NOMO-1 treated with dmso at 0.1 percent for 144 hours (cell line): ENCODE measurements around the gene NXN.
"Not testable (repeated sequence)": the region's sequence is repeated elsewhere in the genome, so short reads cannot be mapped to it uniquely, and the experiment has no call there.

Source experiments
- DNase-seq: peaks from one replicate; lab custom pipeline; 2025; ENCODE audit not compliant: unreplicated experiment; lab: John Stamatoyannopoulos, UW

Gene NXN

DNA sequence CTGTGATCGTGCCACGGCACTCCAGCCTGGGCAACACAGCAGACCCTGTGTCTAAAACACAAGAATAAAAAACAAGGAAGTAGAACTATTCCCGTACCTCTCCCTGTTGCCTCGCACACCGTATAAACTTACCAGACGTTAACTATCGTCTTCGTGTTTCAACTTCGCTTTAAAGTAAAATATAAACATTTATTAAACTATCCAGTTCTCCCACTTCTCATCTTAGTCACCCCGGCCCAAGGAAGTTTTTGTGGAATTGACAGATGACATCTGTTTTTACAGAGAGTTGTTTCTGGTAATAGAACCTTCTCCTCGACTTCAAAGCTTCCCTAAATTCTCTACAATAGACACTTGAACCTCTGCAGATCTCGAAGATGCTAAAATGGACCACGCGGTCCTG is 83.1 kb downstream of the NXN start:
- no peak for DNase-seq

DNA sequence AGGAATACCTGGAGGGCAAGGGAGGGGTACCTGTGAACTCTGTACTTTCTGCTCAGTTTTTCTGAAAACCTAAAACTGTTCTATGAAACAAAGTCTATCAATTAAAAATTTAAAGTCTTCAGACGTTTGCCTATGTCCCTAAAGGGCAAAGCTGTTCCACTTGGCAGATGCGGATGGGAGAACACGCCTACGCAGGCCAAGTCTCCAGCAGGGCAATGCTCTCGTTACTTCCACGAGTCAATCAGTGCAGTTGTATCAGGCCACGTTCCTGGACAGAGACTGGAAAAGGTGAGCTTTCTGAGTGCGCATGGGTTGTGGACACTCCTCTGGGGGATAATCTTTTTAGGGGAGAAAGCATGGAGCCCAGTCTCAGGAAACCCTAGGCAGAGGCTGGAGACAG is 86.6 kb downstream of the NXN start:
- DNase-seq: no peak

DNA sequence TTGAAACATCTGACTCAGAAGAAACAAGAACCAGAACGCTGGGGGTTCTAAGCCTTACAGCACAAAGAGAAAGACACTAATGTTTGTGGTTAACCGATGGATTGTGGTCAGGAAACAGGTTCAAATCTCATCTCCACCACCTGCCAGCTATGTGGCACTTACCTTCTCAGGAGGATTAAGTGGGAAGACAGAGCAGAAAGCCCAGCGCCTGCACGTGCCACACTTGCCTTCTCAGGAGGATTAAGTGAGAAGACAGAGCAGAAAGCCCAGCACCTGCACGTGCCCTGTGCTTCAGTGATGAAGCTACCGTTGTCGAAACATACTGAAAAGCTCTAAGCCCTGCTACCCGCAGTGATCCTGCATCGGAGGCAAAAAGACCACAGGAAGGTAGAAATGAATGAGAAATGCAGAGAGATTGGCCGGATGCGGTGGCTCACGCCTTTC is 90.6 kb downstream of the NXN start:
- no peak for DNase-seq

DNA sequence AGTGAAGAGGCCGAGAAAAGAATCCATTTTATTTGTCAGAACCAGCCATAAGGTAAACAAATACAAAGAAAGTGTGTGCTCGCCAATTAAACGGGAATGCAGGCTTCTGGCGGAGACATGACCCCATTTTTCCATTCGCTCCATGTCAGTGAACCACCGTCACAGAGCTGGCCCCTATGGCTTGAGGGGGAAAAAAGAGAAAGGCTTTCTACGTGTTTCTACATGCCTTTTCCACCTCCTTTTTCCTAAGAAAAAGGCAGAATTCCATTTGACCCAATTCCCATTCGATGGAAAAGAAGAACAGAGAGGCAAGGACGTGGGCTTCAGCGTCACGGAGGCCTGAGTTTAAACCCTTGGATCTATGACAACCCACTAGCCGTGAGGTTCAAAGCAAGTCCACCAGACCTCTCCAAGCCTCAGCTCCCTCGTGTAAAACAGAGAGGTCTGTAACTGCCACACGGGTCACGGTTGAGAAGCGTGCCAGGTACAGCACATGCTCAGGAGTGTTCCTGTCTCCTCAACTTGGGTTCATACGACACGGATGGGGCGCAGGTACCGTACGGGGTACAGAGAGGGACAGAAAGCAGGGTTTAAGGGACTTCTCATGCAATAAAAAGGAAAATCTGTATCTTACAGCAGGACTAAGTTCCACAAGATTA is 91.9 kb downstream of the NXN start:
- DNase-seq: no peak

DNA sequence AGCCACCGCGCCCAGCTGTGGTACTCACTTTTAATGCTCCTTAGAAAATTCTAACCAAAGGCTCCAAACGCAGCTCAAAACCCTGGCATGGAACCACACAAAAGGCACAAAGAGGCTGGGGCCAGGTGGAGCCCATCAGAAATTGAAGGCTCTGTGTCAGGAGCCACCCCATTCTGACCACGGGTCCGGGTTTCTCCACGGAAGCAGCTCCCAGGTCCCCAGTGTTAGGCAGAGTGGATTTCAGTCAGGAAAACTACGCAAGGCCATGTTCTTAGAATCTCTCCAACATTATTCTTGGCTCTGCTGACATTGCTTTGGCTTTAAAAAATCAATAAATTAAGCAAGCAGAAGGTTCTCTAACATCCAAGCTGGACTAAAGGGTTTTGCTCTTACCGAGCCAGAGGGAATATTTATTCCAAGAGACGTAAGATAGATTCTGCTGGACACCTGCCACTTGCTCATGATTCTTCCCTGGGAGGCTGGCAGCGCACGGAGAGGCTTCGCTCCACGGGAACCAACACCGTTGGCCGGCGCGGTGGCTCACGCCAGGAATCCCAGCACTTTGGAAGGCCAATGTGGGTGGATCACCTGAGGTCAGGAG is 93.5 kb downstream of the NXN start:
- DNase-seq: no peak

DNA sequence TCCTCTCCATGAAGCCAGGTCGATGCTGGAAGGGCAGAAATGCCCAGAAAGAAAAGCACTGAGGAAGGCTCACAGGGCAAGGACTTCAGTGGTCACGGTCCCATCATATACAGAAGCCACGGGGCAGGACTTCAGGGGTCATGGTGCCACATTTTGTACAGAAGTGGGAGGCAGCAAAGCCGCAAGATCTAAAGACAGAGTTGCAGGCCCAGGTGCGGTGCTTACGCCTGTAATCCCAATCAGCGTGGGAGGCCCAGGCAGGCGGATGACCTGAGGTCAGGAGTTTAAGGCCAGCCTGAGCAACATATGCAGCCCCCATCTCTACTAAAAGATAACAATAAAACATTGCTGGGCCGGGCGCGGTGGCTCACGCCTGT is 96.0 kb downstream of the NXN start:
- no peak for DNase-seq

DNA sequence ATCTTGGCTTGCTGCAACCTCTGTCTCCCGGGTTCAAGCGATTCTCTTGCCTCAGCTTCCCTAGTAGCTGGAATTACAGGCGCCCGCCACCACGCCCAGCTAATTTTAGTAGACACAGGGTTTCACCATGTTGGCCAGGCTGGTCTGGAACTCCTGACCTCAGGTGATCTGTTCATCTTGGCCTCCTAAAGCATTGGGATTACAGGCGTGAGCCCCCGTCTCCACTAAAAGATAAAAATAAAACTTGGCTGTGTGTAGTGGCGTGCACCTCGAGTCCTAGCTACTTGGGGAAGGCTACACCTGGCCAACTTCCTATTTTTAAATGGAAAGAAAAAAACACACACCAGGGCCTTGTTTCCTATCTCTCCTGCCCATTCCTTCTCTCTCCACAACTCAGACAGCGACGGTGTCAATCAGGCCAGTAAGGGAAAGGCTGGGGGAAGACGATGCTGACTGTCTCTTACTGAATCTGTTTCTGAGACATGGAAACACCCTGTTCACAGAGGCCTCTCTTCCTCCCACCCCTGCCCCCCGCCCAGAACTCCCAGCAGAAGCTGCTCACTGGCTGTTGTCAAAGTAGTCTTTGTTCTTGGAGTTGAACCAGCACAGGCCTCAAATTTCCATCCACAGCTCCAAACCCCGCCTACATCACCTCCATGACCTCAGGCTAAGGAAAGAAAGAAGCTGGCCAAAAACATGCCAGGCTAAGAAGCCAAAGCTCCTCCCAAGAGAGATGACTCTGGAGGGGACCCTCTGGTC is 96.6 kb downstream of the NXN start:
- DNase-seq: no peak

DNA sequence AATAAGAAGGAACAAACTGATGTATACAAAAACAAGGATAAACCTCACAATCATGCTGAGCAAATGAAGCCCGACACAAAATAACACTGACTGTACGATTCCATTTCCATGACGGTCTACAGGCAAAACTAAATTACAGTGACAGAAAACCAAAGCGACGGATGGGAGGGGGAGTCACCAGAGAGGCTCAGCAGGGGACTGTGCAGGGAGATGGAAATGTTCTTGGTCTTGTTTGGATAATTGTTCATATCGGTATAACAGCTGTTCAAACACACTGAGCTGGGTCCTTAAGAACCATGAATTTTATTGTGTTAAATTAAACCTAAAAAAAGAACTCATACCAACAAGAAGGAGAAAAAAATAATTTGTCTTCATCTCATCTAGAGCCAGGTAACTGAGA is 97.8 kb downstream of the NXN start:
- no peak for DNase-seq

DNA sequence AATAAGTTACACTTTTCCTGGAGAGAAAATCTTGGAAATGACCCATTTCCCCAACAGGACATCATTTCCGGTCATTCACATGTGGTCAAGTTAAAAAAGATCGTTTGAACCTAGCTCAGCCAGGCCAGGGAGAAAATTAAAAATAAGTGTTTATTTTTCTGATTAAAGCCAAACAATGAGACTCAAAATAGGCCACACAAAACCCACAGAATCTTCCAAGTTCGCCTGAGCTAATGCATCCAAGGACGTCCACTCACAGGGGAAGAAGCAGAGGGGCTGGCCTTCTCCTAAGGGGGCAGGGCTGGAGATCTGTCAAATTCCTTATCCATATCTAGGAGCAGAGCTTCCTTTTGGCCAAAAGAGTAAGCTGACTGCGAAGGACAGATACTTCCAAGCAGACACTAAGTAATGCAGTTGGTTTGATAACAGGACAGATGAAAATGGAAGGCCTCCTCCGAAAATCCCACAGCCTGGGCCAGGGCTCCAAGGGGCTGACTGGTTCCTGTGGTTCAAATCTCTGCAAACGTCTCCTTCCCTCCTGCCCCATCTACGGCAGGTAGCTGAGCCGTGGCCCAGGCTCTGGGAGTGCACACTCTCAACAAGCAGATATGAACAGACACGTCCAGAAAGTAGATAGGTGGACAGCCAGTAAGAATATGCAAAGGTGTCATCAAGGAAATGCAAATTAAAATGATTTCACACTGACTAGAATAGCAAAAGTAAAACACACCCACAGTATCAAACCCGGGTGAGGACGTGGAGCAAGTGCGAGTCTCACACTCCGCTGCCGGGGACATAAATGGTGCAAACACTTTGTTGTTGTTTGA is 98.9 kb downstream of the NXN start:
- DNase-seq: no peak

DNA sequence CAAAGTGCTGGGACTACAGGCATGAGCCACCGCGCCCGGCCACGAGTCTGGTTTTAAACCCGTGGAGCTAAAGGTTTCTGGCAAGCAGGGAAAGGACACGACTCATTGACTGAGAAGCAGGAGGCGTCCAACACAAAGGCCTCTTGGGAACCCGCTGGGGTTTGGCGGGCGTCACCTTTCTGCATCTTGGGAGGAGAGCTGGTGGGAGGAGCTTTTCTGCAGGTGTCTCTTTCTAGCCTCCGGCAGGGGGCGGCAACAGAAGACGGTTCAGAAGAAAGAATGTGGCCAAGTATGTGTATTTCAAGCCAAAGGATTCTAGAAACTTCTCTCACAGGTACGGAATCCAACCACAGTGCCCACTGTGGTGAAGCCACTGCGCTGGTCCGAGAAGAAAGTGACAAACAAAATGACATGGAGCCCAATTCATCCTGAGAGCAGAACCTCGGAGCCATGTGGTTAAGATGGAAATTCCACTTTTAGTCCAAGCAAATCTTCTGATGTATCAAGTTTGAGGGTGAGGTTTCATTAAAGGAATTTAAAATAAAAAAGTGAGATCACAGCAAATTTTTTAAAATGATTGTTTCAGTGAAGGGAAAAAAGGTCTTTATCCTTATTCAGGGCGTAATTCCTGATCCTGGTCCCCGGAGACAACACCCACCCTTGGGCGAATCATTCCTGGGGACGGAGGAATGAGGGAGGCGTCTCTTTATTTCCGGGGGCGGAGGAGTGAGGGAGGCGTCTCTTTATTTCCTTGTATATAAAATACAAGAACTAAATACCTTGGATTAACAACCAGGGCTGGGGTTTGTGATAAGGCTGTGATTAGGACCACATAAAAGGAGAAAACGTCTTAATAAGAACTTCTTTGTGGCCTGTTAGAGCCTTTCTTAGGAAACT is 99.8 kb downstream of the NXN start:
- DNase-seq: peak; percentile 84

DNA sequence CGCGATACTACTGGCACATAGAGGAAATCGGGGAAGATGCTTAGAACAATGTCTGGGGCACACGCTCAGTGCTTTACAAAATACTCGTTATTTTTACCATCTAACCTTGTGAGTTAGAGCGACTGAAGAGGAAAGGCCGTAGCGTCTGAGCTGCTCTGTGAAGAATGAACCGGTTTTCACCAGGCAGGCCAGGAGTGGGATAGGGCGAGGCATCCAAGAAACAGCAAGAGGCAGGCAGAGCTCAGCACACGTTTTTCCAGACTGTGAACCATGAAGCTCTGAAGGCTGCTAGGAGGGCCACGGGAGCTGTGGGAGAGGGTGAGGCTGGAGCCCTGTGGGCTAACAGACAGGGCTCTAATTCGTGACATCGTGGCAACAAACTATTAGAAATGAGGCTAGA is 101.9 kb downstream of the NXN start:
- DNase-seq: no peak

DNA sequence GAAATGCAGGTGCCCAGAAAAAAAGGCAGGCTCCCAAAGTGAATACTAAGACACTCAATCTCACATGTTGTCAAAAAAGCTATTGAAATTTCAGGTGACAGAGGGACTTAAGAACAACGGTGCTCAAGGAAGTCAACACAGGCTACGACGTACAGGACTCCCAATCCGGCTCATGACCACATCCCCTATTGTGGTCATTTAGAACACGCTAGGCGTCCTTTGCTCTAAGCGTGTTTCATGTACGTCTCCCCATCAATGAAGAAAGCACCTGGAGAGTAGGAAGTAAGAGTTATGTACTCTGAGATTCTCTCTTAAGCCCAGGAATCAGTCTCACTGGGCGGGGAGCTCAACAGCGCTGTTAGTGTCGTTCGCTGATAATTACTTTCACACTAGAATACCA is 103.3 kb downstream of the NXN start:
- DNase-seq: peak; percentile 37

DNA sequence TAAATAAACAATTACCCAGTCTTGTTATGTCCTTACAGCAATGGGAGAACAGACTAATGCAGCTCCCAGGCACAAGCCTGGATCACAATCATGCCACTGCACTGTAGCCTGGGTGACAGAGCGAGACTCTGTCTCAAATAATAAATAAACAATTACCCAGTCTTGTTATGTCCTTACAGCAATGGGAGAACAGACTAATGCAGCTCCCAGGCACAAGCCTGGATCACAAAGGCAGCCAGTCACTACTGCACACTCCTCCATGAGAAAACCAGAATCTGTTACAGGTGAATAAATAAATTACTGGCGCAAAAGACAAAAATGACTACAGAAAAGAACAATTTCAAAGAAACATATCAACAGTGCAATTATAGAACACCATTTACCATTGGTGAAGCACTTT is 105.0 kb downstream of the NXN start:
- not testable (repeated sequence) for DNase-seq

DNA sequence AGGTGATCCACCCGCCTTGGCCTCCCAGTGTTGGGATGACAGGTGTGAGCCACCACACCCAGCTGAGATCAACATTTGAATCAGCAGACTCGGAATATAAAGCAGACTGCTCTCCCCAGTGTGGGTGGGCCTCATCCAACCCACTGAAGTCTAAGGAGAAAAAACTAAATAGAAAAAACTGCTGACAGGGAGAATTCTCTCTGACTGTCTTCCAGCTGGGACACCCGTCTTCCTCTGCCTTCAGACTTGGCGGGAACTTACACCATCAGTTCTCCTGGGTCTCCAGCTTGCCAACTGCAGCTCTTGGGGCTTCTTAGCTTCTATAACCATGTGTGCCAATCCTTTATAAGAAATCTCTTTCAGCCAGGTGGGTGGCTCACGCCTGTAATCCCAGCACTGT is 106.7 kb downstream of the NXN start:
- no peak for DNase-seq

DNA sequence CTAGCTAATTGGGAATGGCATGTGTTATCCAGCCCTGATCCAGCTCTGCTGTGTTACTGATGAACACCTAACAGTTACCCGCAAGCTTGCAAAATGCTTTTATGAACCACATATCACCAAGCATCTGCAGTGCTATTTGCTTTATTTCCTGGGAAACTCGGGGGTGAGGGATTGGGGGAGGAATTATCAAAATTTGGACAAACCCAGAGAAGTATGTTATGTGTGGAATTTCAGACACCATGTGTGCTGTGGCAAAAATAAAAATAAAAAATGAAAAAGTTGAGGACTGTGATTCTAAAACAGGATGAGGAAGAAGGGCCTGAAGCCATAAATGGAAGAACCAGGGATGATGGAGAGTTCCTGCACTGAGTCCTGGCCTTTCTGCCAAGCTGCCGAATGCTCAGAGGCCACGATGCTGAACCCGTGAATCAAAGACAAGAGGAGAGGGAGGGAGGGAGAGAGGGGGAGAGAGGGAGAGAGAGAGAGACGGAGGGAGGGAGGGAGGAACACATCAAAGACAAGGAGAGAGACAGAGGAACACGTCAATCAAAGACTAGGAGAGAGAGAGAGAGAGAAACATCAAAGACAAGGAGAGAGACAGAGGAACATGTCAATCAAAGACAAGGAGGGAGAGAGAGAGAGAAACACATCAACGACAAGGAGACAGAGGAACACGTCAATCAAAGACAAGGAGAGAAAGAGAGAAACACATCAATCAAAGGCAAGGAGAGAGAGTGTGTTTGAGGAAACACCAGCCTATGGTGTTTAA is 107.6 kb downstream of the NXN start:
- no peak for DNase-seq

DNA sequence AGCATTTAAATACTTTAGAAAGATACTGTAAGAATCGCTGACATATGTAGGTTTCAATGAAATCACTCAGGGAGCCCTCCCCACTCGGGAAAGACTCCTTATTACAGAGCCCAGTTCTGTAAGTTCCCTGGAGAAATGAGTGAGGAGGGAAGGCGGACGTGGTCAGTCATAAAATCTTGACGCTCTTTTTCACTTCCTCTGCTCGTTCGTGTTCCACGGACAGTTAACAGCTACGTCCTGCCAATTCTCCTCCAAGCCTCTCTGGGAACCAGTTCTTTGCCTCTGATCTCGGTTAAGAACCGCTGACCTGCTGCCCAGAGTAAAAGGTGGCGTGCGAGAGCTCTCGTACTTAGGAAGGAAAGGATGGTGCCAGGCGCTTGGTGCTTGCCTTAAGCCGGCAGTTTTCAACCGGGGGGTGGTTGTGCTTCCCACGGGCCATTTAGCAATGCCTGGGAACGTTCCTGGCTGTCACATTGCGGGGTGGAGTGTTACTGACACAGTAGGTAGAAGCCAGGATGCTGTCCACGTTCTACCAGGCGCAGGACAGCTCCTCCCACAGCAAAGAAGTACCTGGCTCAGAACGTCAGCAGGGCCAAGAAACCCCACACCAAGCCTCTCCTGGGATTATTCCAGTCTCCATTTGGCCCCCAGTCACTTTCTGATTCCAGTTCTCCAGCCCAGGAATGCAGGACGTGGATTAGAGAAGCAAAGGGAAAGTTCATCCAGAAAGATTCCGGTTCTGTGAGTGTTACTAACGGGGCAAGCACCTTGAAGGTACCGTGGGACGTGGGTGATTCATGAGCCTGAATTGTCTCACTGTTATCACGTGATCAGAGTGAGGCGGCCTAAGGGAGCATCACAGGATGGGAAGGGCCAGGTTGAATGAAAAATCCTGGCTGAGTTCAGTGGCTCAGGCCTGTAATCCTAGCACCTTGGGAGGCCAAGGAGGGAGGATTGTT is 109.7 kb downstream of the NXN start:
- peak; percentile 4 for DNase-seq

DNA sequence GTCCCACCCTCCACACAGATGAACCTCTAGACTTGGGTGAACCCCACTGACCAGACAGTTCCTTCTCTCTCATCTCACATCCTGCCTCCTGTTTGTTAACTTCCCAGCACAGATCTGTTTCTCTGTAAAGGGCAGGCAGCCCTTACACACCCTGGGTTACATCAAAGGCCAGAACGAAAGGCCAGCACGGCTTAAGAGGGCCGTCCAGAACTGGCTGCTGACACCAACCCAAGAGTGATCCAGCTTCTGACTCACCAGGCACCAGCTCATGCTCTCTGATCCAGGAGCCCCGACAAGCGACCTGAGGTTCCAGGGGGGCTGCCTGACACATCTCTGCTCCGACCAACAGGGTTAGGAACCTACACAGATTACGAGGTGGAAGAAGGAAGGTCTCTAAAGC is 110.5 kb downstream of the NXN start:
- DNase-seq: no peak

DNA sequence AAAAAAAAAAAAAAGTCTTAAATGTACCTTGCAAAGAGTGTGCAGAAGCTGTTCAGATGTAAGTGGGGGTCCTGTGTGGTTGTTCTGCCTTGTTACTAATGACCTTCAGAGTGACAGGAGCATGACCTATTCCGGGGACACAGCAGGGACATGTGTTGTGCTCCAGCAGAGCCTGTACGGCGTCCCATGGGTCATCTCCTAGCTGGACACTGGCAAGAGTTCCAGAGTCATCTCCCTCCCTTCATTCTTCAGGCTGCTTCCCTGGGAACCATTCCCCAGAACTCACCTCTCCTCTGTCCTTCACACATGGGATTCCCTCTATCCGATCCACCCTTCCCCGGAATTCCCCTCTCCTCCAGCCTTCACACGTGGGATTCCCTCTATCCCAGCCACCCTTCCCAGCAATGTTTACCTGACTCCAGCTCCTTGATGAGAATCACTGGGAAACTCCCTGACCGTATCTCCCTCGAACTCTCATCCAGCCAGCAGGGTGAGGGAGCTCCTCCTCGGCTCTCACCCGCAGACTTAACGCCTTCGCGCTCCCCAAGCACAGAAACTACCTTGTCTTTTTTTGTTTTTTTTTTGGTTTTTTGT is 111.6 kb downstream of the NXN start:
- no peak for DNase-seq
